ENCODE data around the gene CRYGN. TPM values are rescaled to one million over a fixed set of nuclear protein-coding genes. Genes with fewer than 3 reads are reported as not detected.

CRYGN gene
- total RNA-seq, 4 donors from 2014 or later = 0.19 TPM; not detected in 3

DNA sequence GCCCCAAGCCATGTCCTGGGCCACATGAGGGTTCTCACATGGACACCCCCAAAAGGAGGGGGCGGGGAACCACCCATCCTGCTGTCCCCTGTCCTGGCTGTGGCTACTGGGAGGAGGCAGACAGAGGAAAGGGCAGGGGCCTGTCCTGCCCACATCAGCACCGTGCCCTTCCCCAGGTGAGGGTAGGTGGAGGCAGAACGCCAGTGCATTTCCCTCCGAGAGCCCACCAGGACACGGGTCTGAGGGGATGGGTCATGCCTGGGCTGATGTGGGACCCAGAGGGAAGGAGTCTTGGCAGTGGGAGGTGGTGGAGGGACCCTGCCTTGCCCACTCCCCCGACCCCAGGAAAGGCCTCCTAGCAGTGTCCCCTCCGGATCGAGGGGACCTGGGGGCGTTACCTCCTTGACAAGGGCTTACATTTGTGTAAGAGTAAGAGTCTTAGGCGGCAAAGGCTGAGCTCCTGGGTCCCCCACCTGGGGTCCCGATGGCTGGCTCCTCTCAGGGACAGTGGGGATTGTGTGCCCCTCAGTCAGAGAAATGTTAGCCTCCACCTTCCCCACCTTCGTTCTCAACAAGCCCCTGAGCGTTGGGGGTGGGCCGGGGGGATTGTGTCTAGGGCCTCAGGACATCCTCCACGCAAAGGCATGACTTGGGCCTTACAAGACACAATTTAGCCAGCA is 6.1 kb downstream of the CRYGN start:
- intact Hi-C loops (cut with DNase I) = no loop called here
- no peaks in the 10 kb centered on the region for H3K9me3 ChIP-seq
- no peak for TF ChIP-seq POLR2A (IDR thresholded peaks at IDR 0.05)
- TF ChIP-seq, protein P1, sequence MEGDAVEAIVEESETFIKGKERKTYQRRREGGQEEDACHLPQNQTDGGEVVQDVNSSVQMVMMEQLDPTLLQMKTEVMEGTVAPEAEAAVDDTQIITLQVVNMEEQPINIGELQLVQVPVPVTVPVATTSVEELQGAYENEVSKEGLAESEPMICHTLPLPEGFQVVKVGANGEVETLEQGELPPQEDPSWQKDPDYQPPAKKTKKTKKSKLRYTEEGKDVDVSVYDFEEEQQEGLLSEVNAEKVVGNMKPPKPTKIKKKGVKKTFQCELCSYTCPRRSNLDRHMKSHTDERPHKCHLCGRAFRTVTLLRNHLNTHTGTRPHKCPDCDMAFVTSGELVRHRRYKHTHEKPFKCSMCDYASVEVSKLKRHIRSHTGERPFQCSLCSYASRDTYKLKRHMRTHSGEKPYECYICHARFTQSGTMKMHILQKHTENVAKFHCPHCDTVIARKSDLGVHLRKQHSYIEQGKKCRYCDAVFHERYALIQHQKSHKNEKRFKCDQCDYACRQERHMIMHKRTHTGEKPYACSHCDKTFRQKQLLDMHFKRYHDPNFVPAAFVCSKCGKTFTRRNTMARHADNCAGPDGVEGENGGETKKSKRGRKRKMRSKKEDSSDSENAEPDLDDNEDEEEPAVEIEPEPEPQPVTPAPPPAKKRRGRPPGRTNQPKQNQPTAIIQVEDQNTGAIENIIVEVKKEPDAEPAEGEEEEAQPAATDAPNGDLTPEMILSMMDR (IDR thresholded peaks at IDR 0.05) = no peak
- H3K27ac ChIP-seq = no peak overlapping the region
- 70% methylated on average over 2 of the region's 15 CpGs; no CpG with 5 or more reads in 1 of the 2 donors for WGBS, 2 donors
- peaks cover 0 to 20% (median 0%) of the 10 kb centered on the region in 4 donors for H3K27me3 ChIP-seq
- H3K36me3 ChIP-seq = no peaks in the 10 kb centered on the region
- no peak overlapping the region for H3K4me3 ChIP-seq
- DNase-seq = no peak
- peaks cover 6 to 28% (median 8%) of the 10 kb centered on the region in 3 donors for H3K4me1 ChIP-seq

DNA sequence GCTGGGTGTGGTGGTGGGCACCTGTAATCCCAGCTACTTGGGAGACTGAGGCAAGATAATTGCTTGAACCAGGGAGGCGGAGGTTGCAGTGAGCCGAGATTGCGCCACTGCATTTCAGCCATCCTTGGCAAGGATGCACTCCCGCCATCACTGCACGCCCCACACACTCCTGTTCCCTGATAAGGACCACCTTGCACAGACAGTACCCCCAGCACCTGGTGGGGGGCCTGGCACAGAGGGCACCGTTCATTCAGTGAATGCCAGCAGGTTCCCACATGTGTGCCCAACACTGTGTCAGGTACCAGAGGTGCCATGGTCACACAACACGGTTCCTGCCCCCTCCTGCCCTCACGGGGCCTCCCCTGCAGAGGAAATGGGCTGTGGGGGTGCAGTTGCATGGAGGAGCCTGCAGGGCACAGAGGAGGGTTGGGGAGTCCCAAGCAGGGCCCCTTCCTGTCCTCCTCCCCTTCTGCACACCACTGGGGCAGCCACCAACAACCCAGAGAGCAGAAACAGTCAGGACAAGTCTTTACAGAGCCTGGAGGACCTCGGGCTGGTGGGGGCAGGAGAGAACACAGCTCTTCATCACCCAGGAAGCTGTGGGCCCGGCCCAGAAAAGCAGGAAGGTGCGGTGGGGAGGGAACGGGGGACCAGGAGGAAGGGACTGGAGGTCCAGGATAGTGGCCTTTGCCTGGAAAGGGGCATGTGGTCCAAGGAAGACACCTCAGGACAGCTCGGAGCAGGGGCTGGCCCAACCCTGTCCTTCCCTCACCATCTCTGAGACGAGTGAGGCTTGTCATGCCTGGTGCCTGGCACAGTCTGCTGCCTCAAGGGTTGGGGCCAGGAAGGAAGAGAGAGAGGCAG is 7.1 kb downstream of the CRYGN start:
- peaks cover 6 to 37% (median 11%) of the 10 kb centered on the region in 3 donors for H3K4me1 ChIP-seq
- H3K27me3 ChIP-seq = peaks cover 0 to 17% (median 0%) of the 10 kb centered on the region in 4 donors
- H3K36me3 ChIP-seq = no peaks in the 10 kb centered on the region
- WGBS, 2 donors = 21 to 40% methylated on average over 6 to 9 of the region's 14 CpGs
- no peak overlapping the region for H3K27ac ChIP-seq
- H3K4me3 ChIP-seq = no peak overlapping the region
- DNase-seq = no peak
- no peaks in the 10 kb centered on the region for H3K9me3 ChIP-seq
- intact Hi-C loops (cut with DNase I) = no loop called here
- TF ChIP-seq, protein P1 (IDR thresholded peaks at IDR 0.05) = peak in 2 of 6 experiments; percentile 27 to 40
- TF ChIP-seq POLR2A (IDR thresholded peaks at IDR 0.05) = no peak

DNA sequence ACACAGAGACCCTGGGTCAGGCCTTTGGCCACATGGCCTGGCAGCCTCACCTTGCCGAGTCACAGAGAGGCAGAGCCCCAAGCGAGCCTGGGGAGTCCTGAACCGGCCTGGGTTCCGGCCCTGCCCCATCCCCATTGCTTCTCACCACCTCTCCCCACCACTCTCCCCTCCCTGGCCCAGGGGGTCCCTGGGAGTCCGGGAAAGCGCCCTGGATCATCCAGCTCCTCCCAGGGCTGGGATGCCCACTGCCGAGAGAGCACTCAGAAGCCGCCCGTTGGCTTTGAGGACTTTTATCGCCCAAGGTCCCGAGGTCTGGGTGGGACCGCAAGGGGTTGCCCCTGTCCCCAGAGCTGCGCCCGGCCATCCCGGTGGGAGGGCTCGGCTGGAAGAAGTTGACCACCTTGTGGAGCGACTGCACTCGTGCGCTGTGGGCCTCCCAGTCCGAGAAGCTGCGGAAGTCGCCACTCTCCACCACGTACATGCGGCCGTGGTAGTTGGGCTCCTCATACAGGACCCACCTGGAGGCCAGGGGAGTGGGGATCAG is 8.1 kb downstream of the CRYGN start:
- intact Hi-C loops (cut with DNase I) = no loop called here
- no peak overlapping the region for H3K27ac ChIP-seq

DNA sequence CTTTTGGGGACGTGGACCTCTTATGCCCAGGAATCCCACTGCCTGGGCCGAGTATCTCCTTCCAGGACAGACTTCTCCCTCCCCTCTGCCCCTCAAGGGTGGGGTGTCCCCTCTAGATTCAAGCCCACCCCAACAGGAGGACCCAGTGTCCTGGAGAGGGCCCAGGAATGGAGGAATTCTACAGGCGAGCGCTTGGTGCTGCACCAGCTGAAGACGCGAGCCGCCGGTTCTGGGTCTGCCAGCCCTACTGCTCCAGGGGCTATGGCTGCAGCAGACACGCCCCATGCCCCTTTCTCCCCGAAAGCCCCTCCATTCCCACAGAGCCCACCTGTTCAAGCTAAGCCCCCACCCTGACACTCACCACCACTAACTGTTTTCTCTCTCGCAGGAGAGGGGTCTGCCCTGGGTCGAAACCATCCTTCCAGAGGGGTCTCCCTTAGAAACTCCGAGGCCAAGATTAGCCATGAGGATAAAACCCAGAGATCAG is 8.6 kb downstream of the CRYGN start:
- WGBS, 2 donors = 67% methylated on average over 1 of the region's 13 CpGs; no CpG with 5 or more reads in 1 of the 2 donors
- H3K27me3 ChIP-seq = peaks cover 0 to 19% (median 0%) of the 10 kb centered on the region in 4 donors
- no peak for TF ChIP-seq POLR2A (IDR thresholded peaks at IDR 0.05)
- TF ChIP-seq, protein P1 (IDR thresholded peaks at IDR 0.05) = no peak
- H3K27ac ChIP-seq = no peak overlapping the region
- no peaks in the 10 kb centered on the region for H3K36me3 ChIP-seq
- no peak for DNase-seq
- H3K4me3 ChIP-seq = no peak overlapping the region
- peaks cover 6 to 52% (median 23%) of the 10 kb centered on the region in 3 donors for H3K4me1 ChIP-seq
- intact Hi-C loops (cut with DNase I) = no loop called here
- no peaks in the 10 kb centered on the region for H3K9me3 ChIP-seq

More for the DNA sequence above, 8.1 kb downstream of the CRYGN start:
- Histone ChIP-seq H3K36me3 (no peaks in the 10 kb centered on the region), H3K4me1 (peaks cover 6 to 47% (median 20%) of the 10 kb centered on the region in 3 donors), H3K9me3 (no peaks in the 10 kb centered on the region), H3K4me3 (no peak overlapping the region), H3K27me3 (peaks cover 0 to 19% (median 0%) of the 10 kb centered on the region in 4 donors)
- TF ChIP-seq POLR2A (IDR thresholded peaks at IDR 0.05) = no peak
- TF ChIP-seq, protein P1 (IDR thresholded peaks at IDR 0.05) = no peak
- 96% methylated on average over 5 of the region's 25 CpGs; no CpG with 5 or more reads in 1 of the 2 donors for WGBS, 2 donors
- DNase-seq = no peak

All from esophagus squamous epithelium (tissue), 5 donors.